Esophagus muscularis mucosa (tissue), 3 donors: Measurements from ENCODE around the gene SCAMP1.

Source experiments
- CTCF ChIP-seq, 3 experiments: fragments of 200-600 bp in 2 of 3; fragments of 450-650 bp in 1 of 3; sonication (generic) in 2 of 3; IDR thresholded peaks; one replicate each; pipeline ENCODE4 v1.5.1; 2017 to 2019; ENCODE audit warnings: antibody characterized with exemption in 3 of 3, mild to moderate bottlenecking in 2 of 3, moderate library complexity in 1 of 3
- POLR2A ChIP-seq: fragments of 450-650 bp; IDR thresholded peaks from one replicate; pipeline ENCODE4 v1.6.1; 2017; ENCODE audit warnings: antibody characterized with exemption, moderate library complexity, mild to moderate bottlenecking, low read depth

- TF ChIP-seq CTCF (IDR thresholded peaks at IDR 0.05) (no peak), POLR2A (no peak)
Observed at GRCh38 chr5:78341440-78341839, 19.0 kb upstream of the SCAMP1 start.
